Fibroblast of the aortic adventitia (primary cell): Measurements from ENCODE around the gene FCER2. TPM values are rescaled to one million over a fixed set of nuclear protein-coding genes. Genes with fewer than 3 reads are reported as not detected.

Experiments
- DNase-seq: peaks from one replicate; pipeline ENCODE4 v3.0.0-alpha.2; 2010; ENCODE audit warnings: low read depth
- H3K4me3 ChIP-seq: 2 replicates; pipeline ENCODE4 v1.5.1; 2011; ENCODE audit warnings: low read depth, mild to moderate bottlenecking, control low read depth, low read length, moderate library complexity
- total RNA-seq: library from RNA; depleted of rRNA; stranded (reverse); fragments of >200 nt; gene quantifications from 2 replicates; pipeline ENCODE4 v1.2.3, GENCODE V29; 2012; ENCODE audit warnings: low replicate concordance
- TF ChIP-seq, protein P1 (sequence below): IDR thresholded peaks from 2 replicates; pipeline ENCODE4 v1.5.1; 2011; ENCODE audit warnings: mild to moderate bottlenecking, low read length, control low read depth, inconsistent platforms; ENCODE audit not compliant: insufficient read depth

Gene FCER2
- total RNA-seq, 1 donor: not detected

DNA sequence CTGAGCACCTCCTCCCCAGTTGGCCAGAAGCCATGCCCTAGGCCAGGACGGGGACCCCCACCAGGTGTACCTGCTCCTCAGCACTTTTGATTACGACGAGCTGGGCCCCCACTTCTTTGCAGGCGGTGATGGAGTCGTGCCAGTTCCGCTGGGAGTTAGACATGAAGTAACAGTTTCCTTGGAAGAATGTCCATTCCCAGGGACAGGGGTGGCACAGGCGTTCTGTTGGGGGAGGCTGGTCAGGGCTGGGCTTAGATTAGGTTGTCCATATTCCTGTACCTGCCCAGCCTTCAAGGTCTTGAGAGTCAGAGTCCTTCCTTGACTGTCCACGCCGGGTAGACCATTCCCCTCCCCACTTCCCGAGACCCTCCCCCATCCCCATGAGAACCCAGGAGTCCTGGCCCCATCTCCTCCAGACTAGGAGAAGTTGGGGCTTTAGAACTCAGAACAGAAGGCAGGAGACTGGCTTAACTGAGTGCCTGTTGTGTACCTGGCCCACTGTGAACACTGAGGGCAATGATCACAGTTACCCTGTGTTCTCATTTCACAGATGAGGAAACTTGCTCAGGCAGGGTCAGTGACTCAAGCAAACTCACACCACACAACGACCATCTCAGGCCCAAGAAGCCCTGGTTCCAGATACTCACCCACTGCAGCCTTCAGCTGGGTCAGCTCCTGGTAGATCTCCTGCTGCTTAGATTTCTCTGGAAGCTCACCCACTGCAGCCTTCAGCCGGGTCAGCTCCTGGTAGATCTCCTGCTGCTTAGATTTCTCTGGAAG is 43.1 kb upstream of the FCER2 start:
- DNase-seq: no peak
- H3K4me3 ChIP-seq: no peak overlapping the region
- TF ChIP-seq, protein P1, sequence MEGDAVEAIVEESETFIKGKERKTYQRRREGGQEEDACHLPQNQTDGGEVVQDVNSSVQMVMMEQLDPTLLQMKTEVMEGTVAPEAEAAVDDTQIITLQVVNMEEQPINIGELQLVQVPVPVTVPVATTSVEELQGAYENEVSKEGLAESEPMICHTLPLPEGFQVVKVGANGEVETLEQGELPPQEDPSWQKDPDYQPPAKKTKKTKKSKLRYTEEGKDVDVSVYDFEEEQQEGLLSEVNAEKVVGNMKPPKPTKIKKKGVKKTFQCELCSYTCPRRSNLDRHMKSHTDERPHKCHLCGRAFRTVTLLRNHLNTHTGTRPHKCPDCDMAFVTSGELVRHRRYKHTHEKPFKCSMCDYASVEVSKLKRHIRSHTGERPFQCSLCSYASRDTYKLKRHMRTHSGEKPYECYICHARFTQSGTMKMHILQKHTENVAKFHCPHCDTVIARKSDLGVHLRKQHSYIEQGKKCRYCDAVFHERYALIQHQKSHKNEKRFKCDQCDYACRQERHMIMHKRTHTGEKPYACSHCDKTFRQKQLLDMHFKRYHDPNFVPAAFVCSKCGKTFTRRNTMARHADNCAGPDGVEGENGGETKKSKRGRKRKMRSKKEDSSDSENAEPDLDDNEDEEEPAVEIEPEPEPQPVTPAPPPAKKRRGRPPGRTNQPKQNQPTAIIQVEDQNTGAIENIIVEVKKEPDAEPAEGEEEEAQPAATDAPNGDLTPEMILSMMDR: no peak

DNA sequence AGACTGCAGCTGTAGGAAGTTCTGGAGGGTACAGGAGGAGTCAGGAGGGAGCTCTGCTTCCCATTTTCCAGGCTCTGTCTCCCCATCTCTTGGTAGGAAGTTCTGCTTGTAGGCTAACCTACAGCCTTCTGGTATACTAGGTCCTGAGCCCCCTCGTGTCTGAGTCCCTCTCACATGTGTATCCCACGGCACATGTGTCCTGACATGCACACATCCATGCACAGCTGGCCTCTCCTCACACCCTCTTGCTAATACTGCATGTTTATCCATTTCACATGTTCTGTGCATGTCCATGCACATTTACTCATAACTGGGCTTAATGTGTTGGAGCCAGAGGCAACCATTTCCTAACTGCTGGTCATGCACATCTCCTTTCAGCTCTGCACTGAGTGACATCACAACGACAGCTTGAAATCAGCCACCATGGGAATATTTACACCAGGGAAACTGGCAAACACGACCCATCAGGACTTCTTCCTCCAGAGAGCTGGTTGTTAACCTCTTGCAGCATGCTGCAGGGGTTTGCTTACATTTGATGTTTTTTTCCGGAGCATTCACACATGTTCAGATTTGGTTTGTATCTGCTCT is 42.4 kb upstream of the FCER2 start:
- H3K4me3 ChIP-seq: no peak overlapping the region
- TF ChIP-seq, protein P1: no peak
- no peak for DNase-seq

DNA sequence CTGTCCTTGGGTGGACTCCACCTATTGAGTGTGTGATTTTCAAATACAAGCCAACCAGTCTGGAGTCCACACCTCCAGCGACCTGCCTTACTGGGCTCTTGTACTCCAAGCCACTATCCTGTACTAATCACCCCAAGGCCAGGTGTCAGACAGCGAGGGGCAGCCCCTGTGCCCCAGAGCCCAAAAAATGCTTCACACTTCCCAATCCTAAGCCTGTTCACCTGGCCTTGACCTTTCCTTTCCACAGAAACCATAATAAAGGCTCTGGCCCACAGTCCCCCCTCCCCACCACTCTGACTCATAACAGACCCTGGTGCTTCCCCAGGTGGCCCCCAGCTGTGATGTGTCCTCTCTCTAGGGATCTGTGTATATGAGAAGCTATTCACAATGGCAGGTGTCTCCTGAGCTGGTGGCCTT is 41.5 kb upstream of the FCER2 start:
- no peak for DNase-seq
- TF ChIP-seq, protein P1: no peak
- no peak overlapping the region for H3K4me3 ChIP-seq

DNA sequence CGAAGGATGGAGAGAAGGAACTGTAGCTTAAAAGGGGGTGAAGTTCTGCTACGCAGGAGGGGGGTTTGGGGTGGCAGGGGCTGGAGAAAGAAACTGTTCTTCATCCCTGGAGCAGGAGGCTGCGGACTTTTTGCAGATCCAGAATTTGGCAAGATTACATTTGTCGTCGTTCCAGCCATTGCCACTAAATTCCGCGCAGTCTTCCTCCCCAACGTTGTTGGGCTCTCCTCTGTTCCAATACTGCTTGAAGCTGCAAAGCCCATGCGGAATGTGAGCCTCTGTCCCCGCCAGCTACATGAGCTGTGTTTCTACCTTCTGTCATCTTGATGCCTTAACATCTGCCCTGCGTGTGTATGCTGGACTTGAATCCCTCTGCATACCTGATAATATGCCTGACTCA is 41.1 kb upstream of the FCER2 start:
- TF ChIP-seq, protein P1: no peak
- DNase-seq: no peak

DNA sequence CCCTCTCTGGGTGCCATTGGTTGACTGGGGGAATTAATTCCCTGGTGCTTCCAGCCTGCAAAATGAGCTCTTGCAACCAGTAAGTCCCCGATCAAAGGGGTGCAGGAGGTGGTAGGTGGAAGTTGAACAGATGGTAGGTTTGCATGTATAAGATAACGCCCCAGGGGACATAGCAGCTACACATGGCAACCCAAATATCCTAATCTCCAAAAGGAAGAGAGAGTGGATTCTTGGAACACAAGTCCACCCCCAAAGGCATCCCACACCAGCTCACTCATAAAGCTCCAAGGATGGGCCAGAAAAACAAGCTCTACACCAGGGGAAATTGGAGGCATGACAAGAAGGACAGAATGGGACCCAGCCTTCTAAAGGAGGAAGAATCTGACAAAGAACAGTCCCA is 40.6 kb upstream of the FCER2 start:
- no peak overlapping the region for H3K4me3 ChIP-seq
- TF ChIP-seq, protein P1: no peak

More for the DNA sequence above, 41.1 kb upstream of the FCER2 start:
- H3K4me3 ChIP-seq: no peak overlapping the region

DNA sequence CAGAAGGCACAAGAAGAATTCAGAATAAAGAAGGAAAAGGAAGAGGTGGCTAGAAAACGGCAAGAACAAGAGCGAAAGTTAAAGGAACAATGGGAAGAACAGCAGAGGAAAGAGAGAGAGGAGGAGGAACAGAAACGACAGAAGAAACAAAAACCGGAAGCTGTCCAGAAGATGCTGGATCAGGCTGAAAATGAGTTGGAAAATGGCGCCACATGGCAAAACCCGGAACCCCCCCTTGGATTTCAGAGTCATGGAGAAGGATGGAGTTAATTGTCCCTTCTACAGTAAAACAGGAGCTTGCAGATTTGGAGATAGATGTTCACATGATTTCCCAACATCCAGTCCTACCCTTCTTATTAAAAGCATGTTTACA is 38.7 kb upstream of the FCER2 start:
- DNase-seq: no peak
- no peak overlapping the region for H3K4me3 ChIP-seq
- TF ChIP-seq, protein P1: no peak

More for the DNA sequence above, 40.6 kb upstream of the FCER2 start:
- DNase-seq: no peak
